ENCODE measurements around the gene MARVELD2.

Gene MARVELD2

DNA sequence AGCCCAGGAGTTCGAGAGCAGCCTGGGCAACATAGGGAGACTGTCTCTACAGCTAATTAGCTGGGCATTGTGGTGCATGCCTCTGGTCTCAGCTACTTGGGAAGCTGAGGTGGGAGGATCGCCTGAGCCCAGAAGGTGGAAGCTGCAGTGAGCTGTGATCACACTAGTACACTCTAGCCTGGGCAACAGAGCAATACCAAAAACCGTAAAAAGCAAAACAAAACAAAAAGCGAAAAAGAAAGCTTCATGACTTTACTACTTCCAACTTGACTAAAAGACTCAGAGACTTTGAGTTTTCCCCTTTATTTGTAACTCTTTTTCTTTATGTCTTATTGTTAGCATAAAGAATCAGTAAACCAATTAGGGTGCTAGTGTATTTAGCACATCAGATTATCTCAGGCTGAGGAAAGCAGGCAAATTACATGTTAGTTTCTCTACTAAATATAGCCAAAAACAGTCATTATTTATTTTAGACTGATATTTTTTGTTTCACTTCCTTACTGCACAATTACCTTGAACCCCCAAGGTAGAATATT lies 39.9 kb upstream of the MARVELD2 start:
- no peak for TF ChIP-seq ZFX (IDR thresholded peaks at IDR 0.05; ENCODE audit: borderline replicate concordance)
- TF ChIP-seq, protein P1, sequence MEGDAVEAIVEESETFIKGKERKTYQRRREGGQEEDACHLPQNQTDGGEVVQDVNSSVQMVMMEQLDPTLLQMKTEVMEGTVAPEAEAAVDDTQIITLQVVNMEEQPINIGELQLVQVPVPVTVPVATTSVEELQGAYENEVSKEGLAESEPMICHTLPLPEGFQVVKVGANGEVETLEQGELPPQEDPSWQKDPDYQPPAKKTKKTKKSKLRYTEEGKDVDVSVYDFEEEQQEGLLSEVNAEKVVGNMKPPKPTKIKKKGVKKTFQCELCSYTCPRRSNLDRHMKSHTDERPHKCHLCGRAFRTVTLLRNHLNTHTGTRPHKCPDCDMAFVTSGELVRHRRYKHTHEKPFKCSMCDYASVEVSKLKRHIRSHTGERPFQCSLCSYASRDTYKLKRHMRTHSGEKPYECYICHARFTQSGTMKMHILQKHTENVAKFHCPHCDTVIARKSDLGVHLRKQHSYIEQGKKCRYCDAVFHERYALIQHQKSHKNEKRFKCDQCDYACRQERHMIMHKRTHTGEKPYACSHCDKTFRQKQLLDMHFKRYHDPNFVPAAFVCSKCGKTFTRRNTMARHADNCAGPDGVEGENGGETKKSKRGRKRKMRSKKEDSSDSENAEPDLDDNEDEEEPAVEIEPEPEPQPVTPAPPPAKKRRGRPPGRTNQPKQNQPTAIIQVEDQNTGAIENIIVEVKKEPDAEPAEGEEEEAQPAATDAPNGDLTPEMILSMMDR (IDR thresholded peaks at IDR 0.05) = no peak
- H3K27ac ChIP-seq = no peak overlapping the region

DNA sequence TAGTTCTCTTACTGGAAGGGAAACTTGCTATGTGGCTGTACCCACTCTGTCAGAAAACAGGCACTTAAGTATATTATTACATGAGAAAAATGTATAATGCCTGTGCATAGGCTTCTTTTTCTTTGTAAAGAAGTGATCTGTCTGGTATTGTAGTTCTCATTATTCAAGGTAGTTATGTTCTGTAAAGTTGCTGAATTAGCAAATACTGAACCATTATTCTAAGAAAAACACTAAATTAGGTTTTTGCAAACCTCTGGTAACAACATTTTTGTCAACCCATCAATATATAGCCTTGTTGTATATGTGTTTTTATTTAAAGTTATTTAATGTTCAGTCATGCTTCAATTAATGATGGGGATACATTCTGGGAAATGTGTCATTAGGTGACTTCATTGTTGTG lies 36.5 kb upstream of the MARVELD2 start:
- H3K27ac ChIP-seq = no peak overlapping the region
- no peak for TF ChIP-seq ZFX (IDR thresholded peaks at IDR 0.05; ENCODE audit: borderline replicate concordance)
- TF ChIP-seq, protein P1 (IDR thresholded peaks at IDR 0.05) = no peak

DNA sequence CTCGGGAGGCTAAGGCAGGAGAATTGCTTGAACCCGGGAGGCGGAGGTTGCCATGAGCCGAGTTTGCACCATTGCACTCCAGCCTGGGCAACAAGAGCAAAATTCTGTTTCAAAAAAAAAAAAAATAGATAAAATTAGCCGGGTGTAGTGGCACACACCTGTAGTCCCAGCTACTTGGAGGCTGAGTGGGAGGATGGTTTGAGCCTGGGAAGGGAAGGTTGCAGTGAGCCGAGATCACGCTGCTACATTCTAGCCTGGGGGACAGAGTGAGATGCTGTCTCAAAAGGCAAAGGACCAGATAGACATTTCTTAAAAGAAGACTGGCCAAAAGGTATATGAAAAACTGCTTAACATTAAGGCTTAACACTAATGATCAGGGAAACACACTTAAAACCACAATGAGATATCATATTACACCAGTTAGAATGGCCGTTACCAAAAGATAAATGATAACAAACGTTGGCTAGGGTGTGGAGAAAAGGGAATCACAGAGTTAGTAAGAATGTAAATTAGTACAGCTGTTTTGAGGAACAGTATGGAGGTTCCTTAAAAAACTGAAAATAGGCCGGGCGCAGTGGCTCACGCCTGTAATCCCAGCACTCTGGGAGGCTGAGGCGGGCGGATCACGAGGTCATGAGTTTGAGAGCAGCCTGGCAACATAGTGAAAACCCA lies 10.1 kb upstream of the MARVELD2 start:
- H3K27ac ChIP-seq = no peak overlapping the region
- TF ChIP-seq, protein P1 (IDR thresholded peaks at IDR 0.05) = no peak
- TF ChIP-seq ZFX (IDR thresholded peaks at IDR 0.05; ENCODE audit: borderline replicate concordance) = no peak

DNA sequence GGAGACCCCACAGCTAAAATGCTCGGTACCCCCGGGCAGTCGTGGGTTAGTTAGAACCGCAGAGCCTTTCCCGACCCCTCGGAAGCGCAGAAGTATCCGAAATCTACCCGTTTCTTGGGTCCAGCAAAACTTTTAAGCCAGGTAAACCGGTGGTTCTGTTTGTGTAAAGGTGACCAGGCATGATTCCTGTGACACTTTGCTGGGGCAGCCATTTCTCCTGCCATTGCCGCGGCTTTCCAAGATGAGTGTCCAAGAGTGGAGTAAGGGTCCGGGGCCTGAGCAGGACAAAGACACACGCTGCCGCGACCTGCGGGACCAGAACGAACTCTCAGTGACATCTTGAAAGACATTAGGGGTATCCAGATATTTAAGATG lies 655 bp downstream of the MARVELD2 start:
- peak overlapping the region; percentile 98 for H3K27ac ChIP-seq
- TF ChIP-seq ZFX (IDR thresholded peaks at IDR 0.05; ENCODE audit: borderline replicate concordance) = no peak
- TF ChIP-seq, protein P1 (IDR thresholded peaks at IDR 0.05) = no peak

DNA sequence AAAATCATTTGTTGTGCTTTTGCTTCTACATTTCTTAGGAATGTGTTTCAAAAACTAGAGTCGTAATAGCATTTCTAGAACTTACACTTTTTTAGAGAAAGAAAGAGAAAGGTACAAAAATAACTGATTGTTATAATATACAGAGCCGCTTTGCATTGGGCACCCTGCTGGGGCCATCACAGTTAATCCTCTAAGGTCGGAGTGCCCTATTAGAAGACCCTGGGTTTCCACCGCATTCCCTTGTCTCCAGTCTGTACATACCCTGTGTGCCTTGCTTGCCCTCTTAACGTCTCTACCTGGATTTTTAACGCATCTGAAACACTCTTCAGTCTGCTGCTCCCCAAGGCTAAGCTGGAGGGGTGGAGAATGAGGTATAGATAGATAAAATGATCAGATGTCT lies 1.3 kb downstream of the MARVELD2 start:
- no peak for TF ChIP-seq ZFX (IDR thresholded peaks at IDR 0.05; ENCODE audit: borderline replicate concordance)
- TF ChIP-seq, protein P1 (IDR thresholded peaks at IDR 0.05) = no peak
- H3K27ac ChIP-seq = peak overlapping the region; percentile 98

DNA sequence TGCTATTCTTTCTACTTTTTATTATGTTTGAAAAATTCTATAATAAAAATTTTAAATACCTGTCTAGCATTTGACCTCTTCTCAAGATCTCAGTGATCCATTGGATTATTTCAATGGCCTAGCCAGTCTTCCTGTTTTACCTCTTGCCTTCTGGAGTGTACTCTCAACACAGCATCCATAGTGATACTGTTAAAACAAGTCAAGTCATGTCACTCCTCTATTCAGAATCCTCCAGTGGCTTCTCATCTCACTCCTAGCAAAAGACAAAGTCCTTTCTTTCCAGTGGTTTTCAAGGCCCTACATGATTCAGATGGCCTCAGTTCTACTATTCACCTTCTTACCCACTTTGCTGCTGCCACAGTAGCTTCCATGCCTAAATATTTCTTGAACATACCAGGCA lies 1.8 kb downstream of the MARVELD2 start:
- TF ChIP-seq ZFX (IDR thresholded peaks at IDR 0.05; ENCODE audit: borderline replicate concordance) = no peak
- TF ChIP-seq, protein P1 (IDR thresholded peaks at IDR 0.05) = no peak
- H3K27ac ChIP-seq = peak overlapping the region; percentile 98; the same call in 1 of the 2 replicates

DNA sequence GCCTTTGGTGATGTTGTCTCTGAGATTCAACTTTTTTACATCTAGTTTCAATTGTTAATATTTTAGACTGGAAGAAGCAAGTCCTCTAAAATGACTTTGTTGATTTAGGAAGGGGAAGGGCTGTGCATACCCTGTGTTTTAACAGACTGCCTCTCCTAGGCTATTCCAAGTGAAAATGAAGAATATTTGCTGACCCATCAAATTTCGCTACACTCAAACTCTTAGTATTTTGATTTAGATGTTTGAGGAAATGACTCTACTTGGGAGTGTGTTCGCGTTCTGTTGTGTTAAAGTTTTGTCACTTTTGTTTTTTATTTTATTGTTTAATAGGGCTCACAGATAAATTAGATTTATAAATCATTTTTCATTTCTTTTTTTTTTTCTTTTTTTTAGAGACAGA lies 3.6 kb downstream of the MARVELD2 start:
- H3K27ac ChIP-seq = no peak overlapping the region
- TF ChIP-seq, protein P1 (IDR thresholded peaks at IDR 0.05) = no peak
- TF ChIP-seq ZFX (IDR thresholded peaks at IDR 0.05; ENCODE audit: borderline replicate concordance) = no peak

All from 22Rv1 (cell line).